SU-DHL-6 (cell line): ENCODE measurements around the gene AGPAT4.

Experiments
- H2AFZ ChIP-seq: fragments of 200-600 bp; sonication (generic); 2 replicates; pipeline ENCODE4 v1.6.1; 2014; ENCODE audit warnings: low read depth, mild to moderate bottlenecking, moderate library complexity, mixed read lengths, antibody characterized with exemption, low read length; ENCODE audit not compliant: severe bottlenecking
- H3F3A ChIP-seq: fragments of 200-600 bp; shearing (Covaris generic); 2 replicates; pipeline ENCODE4 v1.6.0; 2016; ENCODE audit warnings: antibody characterized with exemption, mild to moderate bottlenecking; ENCODE audit not compliant: insufficient read depth
- H3K27ac ChIP-seq: fragments of 200-600 bp; sonication (generic); 2 replicates; pipeline ENCODE4 v1.5.1; 2016; ENCODE audit warnings: low read depth, mild to moderate bottlenecking, low read length, moderate library complexity, mixed read lengths
- H3K27me3 ChIP-seq: fragments of 200-600 bp; sonication (generic), shearing (Covaris generic); 2 replicates; pipeline ENCODE4 v1.6.0; 2014; ENCODE audit warnings: mild to moderate bottlenecking, low read length
- H3K36me3 ChIP-seq: fragments of 200-600 bp; sonication (generic); 2 replicates; pipeline ENCODE4 v1.6.1; 2014; ENCODE audit warnings: mild to moderate bottlenecking, low read length, mixed read lengths
- H3K4me2 ChIP-seq: fragments of 300-600, 200-600 bp; shearing (Covaris generic), sonication (generic); 2 replicates; pipeline ENCODE4 v1.6.0; 2014; ENCODE audit warnings: low read length, low read depth, mild to moderate bottlenecking; ENCODE audit not compliant: poor library complexity, severe bottlenecking
- H3K4me3 ChIP-seq: fragments of 200-600 bp; sonication (generic); 2 replicates; pipeline ENCODE4 v1.5.1; 2014; ENCODE audit warnings: antibody characterized with exemption, low read length, mild to moderate bottlenecking, mixed read lengths; ENCODE audit not compliant: insufficient read depth, poor library complexity, severe bottlenecking
- H3K79me2 ChIP-seq: fragments of 200-600 bp; sonication (generic); 2 replicates; pipeline ENCODE4 v1.6.1; 2014; ENCODE audit warnings: mild to moderate bottlenecking, low read length, moderate library complexity; ENCODE audit not compliant: insufficient read depth
- H3K9ac ChIP-seq: fragments of 200-600 bp; sonication (generic); 2 replicates; pipeline ENCODE4 v1.7.0; 2014; ENCODE audit warnings: mild to moderate bottlenecking, low read length
- H3K9me2 ChIP-seq: fragments of 200-600 bp; sonication (generic); replicated peaks from 2 replicates; pipeline ENCODE4 v1.6.1; 2014; ENCODE audit warnings: low read length; ENCODE audit not compliant: insufficient read depth
- H3K9me3 ChIP-seq: fragments of 200-600 bp; sonication (generic); 2 replicates; pipeline ENCODE4 v1.6.1; 2014; ENCODE audit warnings: low read length, mixed read lengths; ENCODE audit not compliant: insufficient read depth
- H4K20me1 ChIP-seq: fragments of 200-600 bp; sonication (generic); 2 replicates; pipeline ENCODE4 v1.6.1; 2014; ENCODE audit warnings: low read depth, mild to moderate bottlenecking, antibody characterized with exemption, low read length, moderate library complexity, mixed read lengths
- EZH2phosphoT487 ChIP-seq: fragments of 200-600 bp; sonication (generic), shearing (Covaris generic); conservative IDR thresholded peaks from 2 replicates; pipeline ENCODE4 v1.6.1; 2018; ENCODE audit warnings: mild to moderate bottlenecking, antibody characterized with exemption, low read length, moderate library complexity, mixed read lengths
- TF ChIP-seq, protein P1 (sequence below): fragments of 200-600 bp; sonication (generic); IDR thresholded peaks from one replicate; pipeline ENCODE4 v1.5.1; 2017; ENCODE audit warnings: antibody characterized with exemption, mild to moderate bottlenecking, low read length, moderate library complexity; ENCODE audit not compliant: insufficient read depth, poor library complexity, severe bottlenecking

The AGPAT4 gene

DNA sequence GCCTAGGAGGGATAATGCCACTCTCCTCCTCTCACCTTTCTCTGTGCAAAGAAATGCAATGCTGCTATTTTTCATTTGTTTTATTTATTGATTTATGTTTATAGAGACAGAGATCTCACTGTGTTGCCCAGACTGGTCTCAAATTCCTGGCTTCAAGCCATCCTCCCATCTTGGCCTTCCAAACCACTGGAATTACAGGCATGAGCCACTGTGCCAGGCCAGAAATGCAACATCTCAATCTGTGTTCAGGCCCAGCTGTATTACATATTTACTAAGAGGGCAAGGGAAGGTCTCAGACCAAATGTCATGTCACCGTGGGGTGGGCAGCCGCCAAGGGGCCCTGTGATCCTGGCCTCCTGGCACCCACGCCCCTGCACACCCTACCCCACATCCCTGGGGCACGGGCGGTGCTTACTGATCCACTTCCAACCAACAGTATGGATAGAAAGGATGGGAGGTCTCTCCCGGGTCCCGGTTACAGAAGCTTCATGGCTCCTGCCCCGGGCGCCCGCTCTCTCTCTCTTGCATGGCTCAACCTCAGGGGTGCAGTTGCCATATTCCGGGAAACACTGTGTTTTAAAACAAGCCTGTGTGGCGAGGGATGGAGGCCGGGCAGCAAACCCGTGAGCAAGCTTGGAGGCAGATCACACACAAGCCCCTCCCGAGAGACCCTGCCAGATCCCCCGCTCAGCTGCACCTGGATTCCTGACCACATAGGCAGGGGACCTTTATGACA, 111.8 kb downstream of the AGPAT4 start:
- Histone ChIP-seq H3K4me3 (no peak overlapping the region), H3K27me3 (no peaks in the 10 kb centered on the region), H3K9me2 (no peaks in the 10 kb centered on the region), H4K20me1 (no peaks in the 10 kb centered on the region), H3K27ac (no peak overlapping the region), H3K9me3 (no peaks in the 10 kb centered on the region), H3K9ac (no peak overlapping the region), H2AFZ (no peak overlapping the region), H3K79me2 (no peaks in the 10 kb centered on the region), H3K4me2 (no peak overlapping the region), H3K36me3 (no peaks in the 10 kb centered on the region), H3F3A (no peaks in the 10 kb centered on the region)
- no peak for TF ChIP-seq EZH2phosphoT487
- TF ChIP-seq, protein P1, sequence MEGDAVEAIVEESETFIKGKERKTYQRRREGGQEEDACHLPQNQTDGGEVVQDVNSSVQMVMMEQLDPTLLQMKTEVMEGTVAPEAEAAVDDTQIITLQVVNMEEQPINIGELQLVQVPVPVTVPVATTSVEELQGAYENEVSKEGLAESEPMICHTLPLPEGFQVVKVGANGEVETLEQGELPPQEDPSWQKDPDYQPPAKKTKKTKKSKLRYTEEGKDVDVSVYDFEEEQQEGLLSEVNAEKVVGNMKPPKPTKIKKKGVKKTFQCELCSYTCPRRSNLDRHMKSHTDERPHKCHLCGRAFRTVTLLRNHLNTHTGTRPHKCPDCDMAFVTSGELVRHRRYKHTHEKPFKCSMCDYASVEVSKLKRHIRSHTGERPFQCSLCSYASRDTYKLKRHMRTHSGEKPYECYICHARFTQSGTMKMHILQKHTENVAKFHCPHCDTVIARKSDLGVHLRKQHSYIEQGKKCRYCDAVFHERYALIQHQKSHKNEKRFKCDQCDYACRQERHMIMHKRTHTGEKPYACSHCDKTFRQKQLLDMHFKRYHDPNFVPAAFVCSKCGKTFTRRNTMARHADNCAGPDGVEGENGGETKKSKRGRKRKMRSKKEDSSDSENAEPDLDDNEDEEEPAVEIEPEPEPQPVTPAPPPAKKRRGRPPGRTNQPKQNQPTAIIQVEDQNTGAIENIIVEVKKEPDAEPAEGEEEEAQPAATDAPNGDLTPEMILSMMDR, result no peak

DNA sequence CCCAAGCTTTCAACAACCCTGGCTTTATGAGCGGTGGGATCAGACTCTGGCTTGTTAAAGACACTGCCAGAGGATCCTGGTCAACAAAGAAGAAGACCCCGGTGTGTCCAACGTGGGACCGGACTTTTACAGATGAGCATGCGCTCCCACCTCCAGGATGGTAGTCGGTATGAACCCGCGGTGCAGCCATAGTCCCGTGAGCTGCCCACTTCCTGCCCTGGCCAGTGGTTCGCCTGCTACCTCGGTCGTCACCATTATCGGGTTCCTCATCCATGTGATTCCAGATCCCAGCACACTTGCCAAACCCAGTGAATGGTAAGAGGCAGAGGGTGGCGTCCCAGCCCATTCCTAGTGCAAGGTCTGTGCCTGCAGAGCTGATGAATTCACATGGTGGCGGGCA, 112.7 kb downstream of the AGPAT4 start:
- Histone ChIP-seq H3K9me2 (no peaks in the 10 kb centered on the region), H3K27me3 (no peaks in the 10 kb centered on the region), H3K9me3 (no peaks in the 10 kb centered on the region), H4K20me1 (no peaks in the 10 kb centered on the region), H3F3A (no peaks in the 10 kb centered on the region), H2AFZ (no peak overlapping the region), H3K4me3 (no peak overlapping the region), H3K36me3 (no peaks in the 10 kb centered on the region), H3K4me2 (no peak overlapping the region), H3K9ac (no peak overlapping the region), H3K27ac (no peak overlapping the region), H3K79me2 (no peaks in the 10 kb centered on the region)
- no peak for TF ChIP-seq EZH2phosphoT487
- TF ChIP-seq, protein P1, result no peak

DNA sequence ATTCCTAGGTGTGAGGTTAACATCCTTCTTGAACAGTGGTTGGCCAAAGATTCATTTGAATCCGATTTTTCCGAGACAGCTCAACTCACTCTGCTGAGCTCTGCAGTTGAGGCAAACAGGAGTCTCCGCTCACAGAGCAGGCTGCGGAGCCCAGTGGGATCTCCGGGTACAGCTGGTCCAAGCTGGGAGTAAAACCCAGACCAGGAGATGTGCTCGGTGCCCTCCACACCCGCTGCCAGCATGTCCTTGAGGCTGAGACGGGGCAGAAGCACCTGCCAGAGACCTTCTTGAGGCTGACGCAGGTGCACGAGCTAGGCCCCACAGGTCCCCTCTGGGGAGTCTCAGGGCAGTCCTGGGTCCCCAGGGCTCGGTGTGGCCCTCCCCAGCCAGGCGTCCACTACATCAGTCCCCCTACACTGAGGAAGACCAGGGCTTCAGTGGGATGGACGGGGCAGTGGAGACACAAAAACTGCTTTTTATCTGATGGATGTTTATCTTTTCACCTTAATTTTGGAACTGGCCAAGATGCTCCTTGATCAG, 119.0 kb downstream of the AGPAT4 start:
- TF ChIP-seq, protein P1, result no peak
- no peak for TF ChIP-seq EZH2phosphoT487
- no peaks in the 10 kb centered on the region for H3K36me3 ChIP-seq
- H3K4me2 ChIP-seq, result no peak overlapping the region
- no peaks in the 10 kb centered on the region for H3K79me2 ChIP-seq
- no peaks in the 10 kb centered on the region for H3F3A ChIP-seq
- no peaks in the 10 kb centered on the region for H3K27me3 ChIP-seq
- H3K4me3 ChIP-seq, result no peak overlapping the region
- H3K27ac ChIP-seq, result no peak overlapping the region
- H3K9me3 ChIP-seq, result no peaks in the 10 kb centered on the region
- no peak overlapping the region for H2AFZ ChIP-seq
- no peaks in the 10 kb centered on the region for H3K9me2 ChIP-seq
- no peak overlapping the region for H3K9ac ChIP-seq
- no peaks in the 10 kb centered on the region for H4K20me1 ChIP-seq
